Activated naive CD8-positive, alpha-beta T cell treated with anti-CD3 and anti-CD28 coated beads, Interleukin-2, amount 10 ng/mL, durations not matched to agents 7 days and 5 days (primary cell): ENCODE results near the gene CKM. TPM values are rescaled to one million over a fixed set of nuclear protein-coding genes. Genes with fewer than 3 reads are reported as not detected.
A peak's percentile ranks its signal among the peaks of the same experiment; 100 is the strongest.

Experiments
- ATAC-seq: fragments of 150-1000 bp; cut with Tn5 transposase; one replicate; pipeline ENCODE4 v1.10.0; 2021; ENCODE audit warnings: low read depth, moderate library complexity
- POLR2A ChIA-PET: fragments of 350-600 bp; sonication (Branson Sonifier 250); formaldehyde crosslinking; loops from one replicate; lab custom pipeline; 2021; ENCODE audit warnings: antibody characterized with exemption; lab: Charles Lee
- DNase-seq: peaks from one replicate; pipeline ENCODE4 v3.0.0; 2021
- H3K27ac Mint-ChIP-seq: one replicate; pipeline ENCODE4 v1.8.0; 2022; ENCODE audit warnings: mild to moderate bottlenecking, mixed read lengths
- H3K27me3 Mint-ChIP-seq: one replicate; pipeline ENCODE4 v1.8.0; 2022; ENCODE audit warnings: mild to moderate bottlenecking, moderate library complexity, mixed read lengths
- H3K36me3 Mint-ChIP-seq: one replicate; pipeline ENCODE4 v1.8.0; 2021; ENCODE audit warnings: mild to moderate bottlenecking, mixed read lengths
- H3K4me1 Mint-ChIP-seq: one replicate; pipeline ENCODE4 v1.8.0; 2021; ENCODE audit warnings: mixed read lengths
- H3K4me3 Mint-ChIP-seq: one replicate; pipeline ENCODE4 v1.8.0; 2022; ENCODE audit warnings: mild to moderate bottlenecking, moderate library complexity, mixed read lengths
- H3K9me3 Mint-ChIP-seq: one replicate; pipeline ENCODE4 v1.8.0; 2021; ENCODE audit warnings: mixed read lengths
- total RNA-seq, 2 experiments: library from RNA; stranded (reverse); gene quantifications; one replicate each; pipeline ENCODE4 v1.2.3, GENCODE V29; 2021

Gene CKM
- total RNA-seq = not detected

DNA sequence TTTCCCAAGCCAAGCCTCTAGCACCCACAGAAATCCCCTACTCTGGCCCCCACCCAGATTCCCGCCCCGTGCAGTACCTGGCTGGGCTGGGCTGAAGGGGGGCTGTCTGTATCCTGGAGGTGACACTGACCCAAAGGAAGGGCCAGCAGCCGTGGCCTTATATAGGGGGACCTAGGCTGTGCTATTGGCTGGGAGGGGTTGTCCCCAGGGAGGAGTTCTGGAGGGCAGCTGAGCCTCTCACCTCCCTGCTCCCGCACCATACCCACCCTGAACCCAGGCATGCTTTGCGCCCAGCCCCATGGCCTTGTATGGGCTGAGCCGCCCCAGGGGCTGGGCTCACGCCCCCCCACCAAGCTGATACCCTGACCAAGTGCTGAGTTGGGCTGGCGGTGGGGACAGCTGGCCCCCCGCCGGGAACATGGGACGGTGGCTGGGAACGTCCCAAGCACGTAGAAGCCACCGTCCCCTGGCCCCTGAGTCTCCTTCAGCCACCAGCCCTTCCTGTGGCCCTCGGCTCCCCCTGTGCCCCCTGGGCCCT is at the start of gene CKM:
TSS of gene CKM (minus strand) at position 132 of the 538 bp plus-strand sequence. CDS start 3,162 bp downstream, outside the sequence.
- Mint-ChIP-seq H3K27ac (no peak within 1 kb of the TSS), H3K4me3 (no peak within 1 kb of the TSS), H3K36me3 (no peaks in the 10 kb centered on the region), H3K9me3 (no peaks in the 10 kb centered on the region), H3K4me1 (peaks cover 5% of the 10 kb centered on the region), H3K27me3 (peaks cover 37% of the 10 kb centered on the region)
- ATAC-seq = no peak
- POLR2A ChIA-PET = no interaction called here
- DNase-seq = no peak

DNA sequence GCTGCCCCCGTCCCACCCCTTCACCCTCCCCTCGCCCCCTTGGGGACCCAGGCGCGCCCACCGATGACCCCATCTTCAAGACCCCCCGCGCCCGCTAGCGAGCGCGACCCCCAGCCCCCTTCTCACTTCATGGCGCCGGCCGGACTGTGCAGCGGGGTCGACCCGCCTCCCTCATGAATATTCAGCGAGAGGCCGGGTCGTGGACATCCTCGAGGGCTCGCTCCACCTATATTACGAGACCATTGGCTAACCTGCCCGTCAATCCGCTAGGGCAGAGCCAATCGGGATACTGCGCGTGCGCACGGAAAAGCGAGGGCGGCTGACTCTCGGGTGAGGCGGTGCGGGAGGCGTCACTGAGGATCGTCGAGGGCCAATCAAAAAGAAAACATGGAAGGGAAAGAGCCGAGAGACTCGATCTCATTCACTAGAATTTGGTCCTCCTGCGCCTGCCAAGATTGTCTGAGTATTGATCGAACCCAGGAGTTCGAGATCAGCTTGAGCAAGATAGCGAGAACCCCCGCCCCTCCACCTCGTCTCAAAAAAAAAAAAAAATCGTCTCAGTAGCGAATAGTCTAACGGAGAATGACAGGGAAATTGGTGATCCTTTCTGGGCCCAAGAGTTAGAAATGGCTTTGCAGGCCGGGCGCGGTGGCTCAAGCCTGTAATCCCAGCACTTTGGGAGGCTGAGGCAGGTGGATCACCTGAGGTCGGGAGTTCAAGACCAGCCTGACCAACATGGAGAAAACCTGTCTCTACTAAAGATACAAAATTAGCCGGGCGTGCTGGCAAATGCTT is 47.9 kb upstream of the CKM start, which contains the start of gene ERCC2:
TSS of gene ERCC2 (minus strand) at position 164 of the 795 bp plus-strand sequence. CDS start at position 131, 33 bp downstream.
- peaks cover 5% of the 10 kb centered on the region for H3K27me3 Mint-ChIP-seq
- H3K4me3 Mint-ChIP-seq = peak within 1 kb of the TSS; percentile 96
- H3K4me1 Mint-ChIP-seq = peaks cover 14% of the 10 kb centered on the region
- no peaks in the 10 kb centered on the region for H3K36me3 Mint-ChIP-seq
- POLR2A ChIA-PET = interaction anchor here (0.5 to 1.3 kb wide), 4 partner anchors 16 to 35 kb away, joined by 3 to 4 read pairs (median 3); no protein-coding TSS in a partner anchor
- ATAC-seq (peak; percentile 100), DNase-seq (peak; percentile 99)
- peak within 1 kb of the TSS; percentile 99 for H3K27ac Mint-ChIP-seq
- H3K9me3 Mint-ChIP-seq = no peaks in the 10 kb centered on the region

DNA sequence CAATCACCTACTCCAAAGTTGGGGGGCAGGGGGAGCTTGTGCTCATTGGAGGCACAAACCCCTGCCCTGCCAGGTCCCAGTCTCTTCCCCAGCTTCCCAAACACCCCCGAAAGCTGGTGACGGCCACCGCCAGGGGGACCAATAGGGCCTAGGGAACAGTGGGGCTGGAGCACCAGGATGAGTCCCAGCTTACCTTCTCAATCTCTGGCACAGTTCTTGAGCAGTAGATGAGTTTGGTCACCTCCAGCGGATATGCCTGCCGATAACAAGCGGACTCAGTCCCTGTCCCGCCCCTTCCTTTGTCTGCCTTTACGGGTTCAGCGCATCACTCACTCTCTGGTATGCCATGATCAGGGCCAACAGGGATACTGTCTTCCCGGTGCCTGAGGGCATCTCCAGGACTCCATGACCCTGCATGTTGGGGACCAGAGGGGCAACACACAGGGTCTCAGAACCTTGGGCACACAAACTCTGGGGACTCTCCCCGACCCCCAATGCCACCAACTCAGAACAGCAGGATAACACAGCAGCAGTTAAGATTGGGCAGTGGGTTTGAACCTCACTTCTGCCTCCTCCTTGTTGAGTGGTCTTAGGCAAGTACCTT is 46.2 kb upstream of the CKM start:
- peaks cover 14% of the 10 kb centered on the region for H3K4me1 Mint-ChIP-seq
- H3K27ac Mint-ChIP-seq = no peak overlapping the region
- H3K4me3 Mint-ChIP-seq = peak overlapping the region; percentile 54
- ATAC-seq = no peak
- no peaks in the 10 kb centered on the region for H3K36me3 Mint-ChIP-seq
- DNase-seq = no peak
- no peaks in the 10 kb centered on the region for H3K9me3 Mint-ChIP-seq
- POLR2A ChIA-PET = no interaction called here
- peaks cover 3% of the 10 kb centered on the region for H3K27me3 Mint-ChIP-seq

DNA sequence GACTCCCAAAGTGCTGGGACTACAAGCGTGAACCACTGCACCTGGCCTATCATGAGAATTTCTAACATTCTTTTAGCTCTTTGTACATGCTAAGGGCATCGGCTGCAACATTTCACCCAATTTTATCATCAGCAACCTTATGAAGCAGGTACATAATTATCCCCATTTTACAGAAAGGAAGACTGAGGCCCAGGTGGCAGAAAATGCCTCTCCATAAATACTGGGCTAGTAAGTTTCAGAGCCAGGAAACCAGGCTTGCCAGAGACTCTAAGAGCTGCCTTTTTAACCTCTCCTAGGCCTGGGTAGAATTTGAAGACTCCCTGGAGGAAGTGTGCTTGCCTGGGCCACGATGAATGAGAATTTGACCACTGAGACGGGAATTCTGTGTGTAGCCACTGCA is 45.5 kb upstream of the CKM start:
- Mint-ChIP-seq H3K36me3 (no peaks in the 10 kb centered on the region), H3K4me3 (no peak overlapping the region), H3K27me3 (peaks cover 3% of the 10 kb centered on the region), H3K27ac (no peak overlapping the region), H3K4me1 (peaks cover 14% of the 10 kb centered on the region), H3K9me3 (no peaks in the 10 kb centered on the region)
- ATAC-seq (no peak), DNase-seq (no peak)
- POLR2A ChIA-PET = no interaction called here

DNA sequence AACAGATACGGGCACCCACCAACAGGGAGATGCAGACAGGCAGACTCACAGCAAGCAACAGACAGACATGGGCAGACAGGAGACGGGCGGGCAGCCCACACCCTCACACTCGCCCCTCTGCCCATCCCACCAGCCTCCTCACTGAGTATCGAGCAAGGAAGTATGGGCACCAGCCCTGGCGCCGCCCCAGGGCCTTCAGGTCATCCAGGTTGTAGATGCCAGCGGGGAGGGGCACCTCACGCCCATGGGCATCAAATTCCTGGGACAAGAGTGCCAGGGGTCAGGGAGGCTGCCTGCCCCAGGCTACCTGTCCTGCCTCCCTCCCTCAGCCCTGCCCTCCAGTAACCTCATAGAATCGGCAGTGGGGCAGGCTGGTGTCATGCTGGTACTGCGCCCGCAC is 42.0 kb upstream of the CKM start:
- POLR2A ChIA-PET = no interaction called here
- Mint-ChIP-seq H3K9me3 (no peaks in the 10 kb centered on the region), H3K36me3 (peaks cover 5% of the 10 kb centered on the region), H3K27me3 (no peaks in the 10 kb centered on the region), H3K4me3 (no peak overlapping the region), H3K27ac (no peak overlapping the region), H3K4me1 (peaks cover 9% of the 10 kb centered on the region)
- ATAC-seq (no peak), DNase-seq (no peak)

DNA sequence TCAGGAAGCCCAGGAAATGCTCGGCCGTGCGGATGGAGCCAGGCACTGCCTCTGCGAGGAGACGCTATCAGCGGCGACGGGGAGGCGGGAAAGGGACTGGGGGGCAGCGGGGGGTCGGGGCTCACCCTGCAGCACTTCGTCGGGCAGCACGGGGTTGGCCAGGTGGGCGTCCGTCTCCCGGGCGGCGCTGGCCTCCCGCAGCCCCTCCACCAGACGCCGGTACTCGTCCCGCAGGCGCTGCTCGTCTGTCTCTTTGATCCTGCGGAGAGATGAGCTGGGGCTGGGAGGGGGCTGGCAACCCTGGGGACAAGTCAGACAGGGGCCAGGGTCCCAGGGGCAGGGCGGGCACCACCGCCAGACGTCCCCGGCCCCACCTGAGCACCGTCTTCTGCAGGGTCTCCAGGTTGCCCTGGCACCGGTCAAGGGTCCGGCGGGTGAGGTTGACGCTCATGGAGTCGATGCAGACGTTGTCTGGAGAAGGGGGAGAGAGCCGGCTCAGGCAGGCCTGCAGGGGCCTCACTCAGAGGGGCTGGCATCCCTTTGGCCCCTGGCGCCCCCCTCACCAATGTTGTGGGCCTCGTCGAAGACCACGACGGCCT is 41.3 kb upstream of the CKM start:
- Mint-ChIP-seq H3K27me3 (no peaks in the 10 kb centered on the region), H3K36me3 (peaks cover 5% of the 10 kb centered on the region), H3K4me1 (peaks cover 8% of the 10 kb centered on the region), H3K27ac (no peak overlapping the region), H3K4me3 (no peak overlapping the region), H3K9me3 (no peaks in the 10 kb centered on the region)
- DNase-seq = no peak
- POLR2A ChIA-PET = no interaction called here
- no peak for ATAC-seq

DNA sequence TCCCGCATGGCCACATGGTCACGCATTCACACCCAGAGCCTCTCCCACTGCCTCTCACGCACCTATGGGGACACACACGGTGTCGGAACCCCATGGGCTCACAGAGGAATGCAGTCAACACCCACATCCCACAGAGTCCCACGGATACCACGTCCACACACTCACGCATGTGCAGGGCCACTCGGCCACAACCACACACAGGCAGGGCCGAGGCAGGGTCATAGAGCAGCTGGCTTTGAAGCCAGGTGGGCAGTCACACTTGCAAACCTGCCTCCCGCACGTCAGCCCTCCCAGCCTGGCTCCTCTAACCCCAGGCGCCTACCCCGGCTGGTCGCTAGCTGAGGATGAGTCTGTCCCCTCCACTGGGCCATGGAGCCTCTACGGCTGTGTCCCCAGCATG is 39.6 kb upstream of the CKM start:
- DNase-seq = no peak
- H3K9me3 Mint-ChIP-seq = no peaks in the 10 kb centered on the region
- peaks cover 5% of the 10 kb centered on the region for H3K36me3 Mint-ChIP-seq
- no peak overlapping the region for H3K4me3 Mint-ChIP-seq
- H3K4me1 Mint-ChIP-seq = peaks cover 3% of the 10 kb centered on the region
- POLR2A ChIA-PET = no interaction called here
- H3K27ac Mint-ChIP-seq = no peak overlapping the region
- no peaks in the 10 kb centered on the region for H3K27me3 Mint-ChIP-seq
- no peak for ATAC-seq

DNA sequence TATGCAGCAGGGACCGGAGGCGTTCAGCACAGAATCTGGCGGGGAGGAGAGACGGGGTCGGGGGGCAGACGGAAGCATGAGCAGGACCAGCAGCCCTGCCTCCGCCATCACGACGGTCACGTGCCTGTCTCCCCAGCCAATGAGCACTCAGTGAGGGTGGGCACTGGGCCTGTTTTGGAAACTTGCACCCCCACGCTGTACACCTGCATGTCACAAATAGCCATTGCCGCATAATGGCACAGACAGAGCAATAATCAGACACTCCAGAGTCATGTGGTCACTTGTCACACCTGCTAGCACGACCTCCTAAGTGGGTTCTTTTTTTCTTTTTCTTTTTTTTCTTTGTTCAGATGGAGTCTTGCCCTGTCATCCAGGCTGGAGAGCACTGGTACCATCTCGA is 38.9 kb upstream of the CKM start:
- Mint-ChIP-seq H3K9me3 (no peaks in the 10 kb centered on the region), H3K4me1 (peaks cover 3% of the 10 kb centered on the region), H3K4me3 (no peak overlapping the region), H3K27ac (no peak overlapping the region), H3K36me3 (peaks cover 5% of the 10 kb centered on the region), H3K27me3 (no peaks in the 10 kb centered on the region)
- no peak for ATAC-seq
- POLR2A ChIA-PET = no interaction called here
- no peak for DNase-seq

DNA sequence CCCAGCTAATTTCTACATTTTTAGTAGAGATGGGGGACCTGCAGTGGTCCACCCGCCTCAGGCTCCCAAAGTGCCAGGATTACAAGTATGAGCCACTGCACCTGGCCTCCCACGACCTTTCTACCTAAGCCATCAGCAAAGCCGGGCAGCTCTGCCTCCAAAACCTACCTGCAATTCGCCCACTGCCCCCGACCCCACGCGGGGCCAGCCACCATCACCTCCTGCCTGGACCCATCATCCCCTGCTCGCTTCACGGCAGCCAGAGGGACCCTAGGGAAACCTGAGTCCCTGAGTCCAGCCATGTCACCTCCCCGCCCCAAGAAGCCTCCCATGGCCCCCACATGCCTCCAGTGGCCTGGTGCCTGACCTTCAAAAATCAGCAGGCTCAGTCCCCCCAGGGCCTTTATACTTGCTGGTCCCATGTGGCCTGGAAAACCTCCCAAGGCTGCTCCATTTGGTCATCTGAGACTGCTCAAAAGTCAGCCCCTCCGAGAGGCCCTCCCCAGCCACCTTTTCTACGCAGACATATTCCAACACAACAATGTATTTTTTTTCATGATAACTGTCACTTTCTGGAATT is 35.6 kb upstream of the CKM start:
- no peaks in the 10 kb centered on the region for H3K27me3 Mint-ChIP-seq
- peak overlapping the region; percentile 30 for H3K27ac Mint-ChIP-seq
- DNase-seq = no peak
- no peaks in the 10 kb centered on the region for H3K9me3 Mint-ChIP-seq
- POLR2A ChIA-PET = no interaction called here
- H3K4me3 Mint-ChIP-seq = no peak overlapping the region
- no peak for ATAC-seq
- peaks cover 12% of the 10 kb centered on the region for H3K36me3 Mint-ChIP-seq
- H3K4me1 Mint-ChIP-seq = peaks cover 4% of the 10 kb centered on the region

DNA sequence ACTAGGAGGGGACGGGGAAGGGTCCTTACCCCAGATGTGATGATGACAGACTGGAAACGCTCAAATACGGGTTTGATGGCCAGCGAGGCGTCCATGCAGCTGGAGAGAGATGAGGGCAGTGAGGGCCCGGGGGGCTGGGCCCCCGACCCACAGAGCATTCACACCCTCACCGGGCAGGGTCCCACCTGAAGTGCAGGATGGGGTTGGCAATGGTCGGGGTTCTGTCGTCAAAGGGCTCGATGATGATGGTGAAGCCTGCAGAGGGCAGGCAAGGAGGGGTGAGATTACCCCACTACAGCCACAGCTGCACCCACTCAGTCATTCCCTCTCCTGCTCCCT is 34.7 kb upstream of the CKM start:
- no peaks in the 10 kb centered on the region for H3K27me3 Mint-ChIP-seq
- no peaks in the 10 kb centered on the region for H3K9me3 Mint-ChIP-seq
- POLR2A ChIA-PET = interaction anchor here (0.6 kb wide), 1 partner anchor 29 kb away, joined by 5 read pairs; no protein-coding TSS in a partner anchor
- no peak overlapping the region for H3K4me3 Mint-ChIP-seq
- H3K36me3 Mint-ChIP-seq = peaks cover 12% of the 10 kb centered on the region
- H3K27ac Mint-ChIP-seq = no peak overlapping the region
- ATAC-seq = no peak
- peaks cover 4% of the 10 kb centered on the region for H3K4me1 Mint-ChIP-seq
- DNase-seq = no peak

DNA sequence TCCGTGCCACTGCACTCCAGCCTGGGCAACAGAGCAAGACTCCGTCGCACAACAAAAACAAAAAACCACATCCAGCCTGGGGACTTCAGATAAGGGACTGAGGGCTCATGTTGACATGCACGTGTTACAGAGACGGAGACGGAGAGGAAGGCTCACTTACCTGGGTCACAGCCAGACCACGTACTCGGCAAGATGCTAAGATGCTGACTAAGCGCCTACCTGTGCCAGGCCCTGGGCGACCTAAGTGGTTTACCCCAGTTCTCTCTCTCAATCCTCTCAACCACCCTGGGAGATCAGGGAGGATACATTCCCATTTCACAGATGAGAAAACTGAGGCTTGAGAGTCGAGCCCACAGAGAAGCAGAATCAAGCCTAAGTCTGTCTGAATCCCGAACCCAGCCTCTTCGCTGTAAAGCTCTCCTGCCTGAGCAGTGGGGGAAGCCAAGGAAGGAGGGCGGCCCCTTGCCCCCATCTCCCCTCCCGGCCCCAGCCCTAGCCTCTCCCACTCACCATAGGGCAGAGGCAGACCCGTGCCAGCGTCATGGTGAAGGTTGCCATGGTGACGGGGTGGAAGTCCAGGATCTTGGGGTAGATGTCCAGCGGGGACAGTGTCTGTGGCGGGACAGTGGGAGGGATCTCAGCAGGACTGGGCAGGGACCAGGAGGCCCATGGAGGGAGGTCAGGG is 34.2 kb upstream of the CKM start:
- H3K9me3 Mint-ChIP-seq = no peaks in the 10 kb centered on the region
- POLR2A ChIA-PET = no interaction called here
- ATAC-seq = no peak
- H3K27ac Mint-ChIP-seq = no peak overlapping the region
- no peak for DNase-seq
- H3K27me3 Mint-ChIP-seq = no peaks in the 10 kb centered on the region
- H3K4me3 Mint-ChIP-seq = no peak overlapping the region
- H3K4me1 Mint-ChIP-seq = peaks cover 4% of the 10 kb centered on the region
- peaks cover 12% of the 10 kb centered on the region for H3K36me3 Mint-ChIP-seq

DNA sequence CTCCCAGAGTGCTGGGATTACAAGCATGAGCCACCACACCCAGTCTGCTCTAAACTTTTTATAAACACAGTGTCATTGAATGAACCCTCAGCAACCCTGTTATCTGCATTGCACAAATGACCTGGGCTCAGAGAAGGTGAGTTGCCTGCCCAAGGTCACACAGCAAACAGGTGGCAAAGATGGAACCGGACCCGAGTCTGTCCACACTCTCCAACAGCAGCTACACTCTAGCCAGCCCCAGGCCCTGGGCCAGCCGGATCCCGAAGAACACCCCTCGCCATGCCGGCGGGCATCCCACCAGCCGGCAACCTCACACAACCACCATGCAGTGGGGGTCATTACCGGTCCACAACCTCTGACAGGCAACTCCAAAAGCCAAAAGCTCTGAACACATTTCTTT is 33.2 kb upstream of the CKM start:
- Mint-ChIP-seq H3K36me3 (peaks cover 7% of the 10 kb centered on the region), H3K4me1 (peaks cover 4% of the 10 kb centered on the region), H3K9me3 (no peaks in the 10 kb centered on the region), H3K4me3 (no peak overlapping the region), H3K27ac (no peak overlapping the region), H3K27me3 (no peaks in the 10 kb centered on the region)
- POLR2A ChIA-PET = no interaction called here
- ATAC-seq (no peak), DNase-seq (no peak)

DNA sequence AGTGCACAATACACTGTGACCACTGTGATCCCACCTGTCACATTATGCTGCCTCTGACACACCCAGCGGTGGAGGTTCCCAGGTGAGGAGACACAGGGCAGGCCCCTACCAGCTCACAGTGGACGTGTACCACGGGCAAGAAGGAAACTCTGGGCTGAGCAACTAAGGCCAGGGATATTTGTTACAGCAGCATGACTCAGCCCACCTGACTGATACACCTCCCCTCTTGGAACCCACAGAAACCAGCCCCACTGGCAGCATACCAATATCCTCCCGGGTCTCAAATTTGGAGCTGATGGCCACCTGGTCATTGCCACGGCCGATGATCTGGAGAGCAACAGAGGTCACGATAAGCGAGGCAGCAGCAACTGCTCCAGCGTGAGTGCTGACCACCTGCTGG is 32.7 kb upstream of the CKM start:
- no peak overlapping the region for H3K4me3 Mint-ChIP-seq
- H3K27me3 Mint-ChIP-seq = no peaks in the 10 kb centered on the region
- DNase-seq (no peak), ATAC-seq (no peak)
- H3K36me3 Mint-ChIP-seq = peaks cover 7% of the 10 kb centered on the region
- POLR2A ChIA-PET = no interaction called here
- peaks cover 4% of the 10 kb centered on the region for H3K4me1 Mint-ChIP-seq
- no peak overlapping the region for H3K27ac Mint-ChIP-seq
- H3K9me3 Mint-ChIP-seq = no peaks in the 10 kb centered on the region
